Mucosa of rectum (tissue), 2 donors: Measurements from ENCODE around the gene JAM3.
A peak's percentile ranks its signal among the peaks of the same experiment; 100 is the strongest.

Experiments used
- H3K27ac ChIP-seq, 2 donors: one replicate each; pipeline ENCODE4 v1.7.0; 2013; ENCODE audit warnings: inconsistent platforms in 2 of 2, low read depth in 2 of 2, low read length in 2 of 2
- H3K27me3 ChIP-seq, 2 donors: one replicate each; pipeline ENCODE4 v1.7.0; 2013; ENCODE audit warnings: low read length in 2 of 2; ENCODE audit not compliant: control insufficient read depth in 2 of 2, insufficient read depth in 2 of 2
- H3K36me3 ChIP-seq, 2 donors: one replicate each; pipeline ENCODE4 v1.7.0; 2013; ENCODE audit warnings: low read length in 2 of 2; ENCODE audit not compliant: control insufficient read depth in 2 of 2, insufficient read depth in 2 of 2
- H3K4me1 ChIP-seq, 2 donors: one replicate each; pipeline ENCODE4 v1.7.0; 2013; ENCODE audit warnings: low read length in 2 of 2, mild to moderate bottlenecking in 1 of 2; ENCODE audit not compliant: control insufficient read depth in 2 of 2, insufficient read depth in 2 of 2
- H3K4me3 ChIP-seq, 2 donors: one replicate each; pipeline ENCODE4 v1.7.0; 2013; ENCODE audit warnings: low read length in 2 of 2
- H3K9ac ChIP-seq, 2 donors: one replicate each; pipeline ENCODE4 v1.7.0; 2013; ENCODE audit warnings: low read length in 2 of 2, low read depth in 1 of 2, mild to moderate bottlenecking in 1 of 2
- H3K9me3 ChIP-seq, 2 donors: one replicate each; pipeline ENCODE4 v1.7.0; 2013; ENCODE audit warnings: low read length in 2 of 2; ENCODE audit not compliant: control insufficient read depth in 2 of 2
- donor health status: healthy.
- donor health status: Normal muscosa, but diverticular disease.

JAM3 gene

DNA sequence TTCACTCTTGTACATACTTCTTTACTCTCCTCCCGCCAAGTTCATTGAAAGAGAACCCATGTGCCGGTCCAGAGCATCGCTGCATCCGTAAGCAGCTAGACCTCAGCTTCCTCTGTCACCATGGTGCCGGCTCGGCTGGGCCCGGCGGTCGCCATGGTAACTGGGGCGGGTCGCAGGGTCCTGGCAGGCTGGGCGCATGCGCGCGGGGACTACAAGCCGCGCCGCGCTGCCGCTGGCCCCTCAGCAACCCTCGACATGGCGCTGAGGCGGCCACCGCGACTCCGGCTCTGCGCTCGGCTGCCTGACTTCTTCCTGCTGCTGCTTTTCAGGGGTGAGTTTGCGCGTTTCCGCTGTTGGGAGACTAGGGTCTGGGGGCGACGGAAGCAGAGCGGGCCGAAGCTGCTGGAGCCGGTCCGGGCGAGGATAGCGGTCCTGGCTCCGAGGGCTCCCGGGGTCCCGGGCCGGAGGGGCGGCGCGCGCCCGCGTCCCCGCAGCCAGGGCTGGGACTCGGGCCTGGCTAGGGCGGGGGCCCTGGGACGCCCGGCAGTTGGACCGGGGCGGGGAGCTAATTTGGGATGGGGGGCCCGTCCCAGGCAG is at the start of gene JAM3:
Gene JAM3 (plus strand): TSS at position 244 of the 597 bp plus-strand sequence. CDS start 12 bp downstream, at position 256.
- peak within 1 kb of the TSS; percentile 56 to 57 for H3K27ac ChIP-seq
- peaks cover 0 to 5% of the 10 kb centered on the region in 2 donors for H3K4me1 ChIP-seq
- peak within 1 kb of the TSS; percentile 45 to 65 for H3K4me3 ChIP-seq
- H3K9ac ChIP-seq: peak within 1 kb of the TSS; percentile 41 to 65
- H3K27me3 ChIP-seq: peaks cover 15 to 20% of the 10 kb centered on the region in 2 donors
- no peaks in the 10 kb centered on the region for H3K9me3 ChIP-seq
- no peaks in the 10 kb centered on the region for H3K36me3 ChIP-seq

DNA sequence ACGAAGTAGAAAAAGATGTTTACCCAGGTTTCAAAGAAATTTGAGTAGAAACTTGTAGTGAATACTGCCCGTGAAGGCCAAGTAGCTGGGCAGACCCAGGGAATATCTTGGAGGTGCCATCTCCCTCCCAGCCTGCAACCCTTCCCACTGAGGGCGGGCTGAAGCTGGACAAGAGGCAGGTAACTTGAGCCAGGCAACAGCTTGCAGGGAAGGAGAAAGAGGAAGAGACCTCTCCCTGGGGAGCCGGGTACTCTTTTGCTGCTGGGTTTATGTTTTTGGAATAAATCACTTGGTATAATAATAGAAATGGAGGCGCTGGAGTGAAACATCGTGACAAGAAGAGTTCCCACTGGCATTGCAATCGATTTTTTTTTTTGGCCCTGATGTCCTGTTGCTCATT is 49.4 kb upstream of the JAM3 start:
- Histone ChIP-seq H3K9me3 (no peaks in the 10 kb centered on the region), H3K4me1 (no peaks in the 10 kb centered on the region), H3K9ac (no peak overlapping the region), H3K4me3 (no peak overlapping the region), H3K36me3 (no peaks in the 10 kb centered on the region), H3K27ac (no peak overlapping the region), H3K27me3 (no peaks in the 10 kb centered on the region)

DNA sequence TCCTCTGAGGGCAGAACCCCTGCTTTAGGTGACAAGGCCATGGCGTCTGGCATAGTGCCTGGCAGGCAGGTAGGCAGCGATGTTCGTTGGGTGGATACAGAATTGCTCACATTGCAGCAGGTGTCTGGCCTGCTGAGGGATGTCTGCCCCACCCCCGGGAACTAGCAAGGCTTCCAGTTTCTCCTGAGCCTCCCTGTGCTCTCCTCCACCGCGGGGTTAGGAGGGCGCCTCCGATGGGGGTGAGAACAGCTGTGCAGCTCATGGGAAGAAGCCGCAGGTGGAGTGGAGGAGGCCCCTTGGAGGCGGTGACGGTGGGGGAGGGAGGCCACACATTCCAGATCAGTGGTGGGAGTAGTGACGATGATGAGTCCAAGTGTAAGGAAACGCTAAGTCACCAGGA is 48.3 kb upstream of the JAM3 start:
- Histone ChIP-seq H3K36me3 (no peaks in the 10 kb centered on the region), H3K27ac (no peak overlapping the region), H3K4me3 (no peak overlapping the region), H3K9ac (no peak overlapping the region), H3K9me3 (no peaks in the 10 kb centered on the region), H3K27me3 (no peaks in the 10 kb centered on the region), H3K4me1 (no peaks in the 10 kb centered on the region)

DNA sequence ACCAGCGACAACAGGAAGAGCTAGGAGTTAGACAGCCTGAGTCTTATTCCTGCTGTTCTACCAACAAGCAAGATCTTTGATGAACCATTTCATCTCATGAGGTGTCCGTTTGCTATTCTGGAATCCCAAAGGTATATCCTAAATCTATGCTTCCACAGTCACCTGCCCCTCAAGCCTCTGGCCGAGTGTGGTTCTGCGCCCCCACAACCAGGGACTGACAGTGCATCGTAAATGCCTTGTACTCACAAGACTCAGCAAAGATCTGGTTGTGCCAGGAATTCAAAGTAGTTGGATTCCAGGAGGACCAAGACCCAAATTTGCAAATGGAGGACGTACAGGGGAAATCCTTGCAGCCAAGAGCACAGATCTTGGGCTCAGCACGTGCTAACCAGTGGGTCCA is 47.5 kb upstream of the JAM3 start:
- H3K9me3 ChIP-seq: no peaks in the 10 kb centered on the region
- no peak overlapping the region for H3K27ac ChIP-seq
- H3K4me1 ChIP-seq: no peaks in the 10 kb centered on the region
- H3K36me3 ChIP-seq: no peaks in the 10 kb centered on the region
- H3K9ac ChIP-seq: no peak overlapping the region
- peaks cover 0 to 2% of the 10 kb centered on the region in 2 donors for H3K27me3 ChIP-seq
- no peak overlapping the region for H3K4me3 ChIP-seq

DNA sequence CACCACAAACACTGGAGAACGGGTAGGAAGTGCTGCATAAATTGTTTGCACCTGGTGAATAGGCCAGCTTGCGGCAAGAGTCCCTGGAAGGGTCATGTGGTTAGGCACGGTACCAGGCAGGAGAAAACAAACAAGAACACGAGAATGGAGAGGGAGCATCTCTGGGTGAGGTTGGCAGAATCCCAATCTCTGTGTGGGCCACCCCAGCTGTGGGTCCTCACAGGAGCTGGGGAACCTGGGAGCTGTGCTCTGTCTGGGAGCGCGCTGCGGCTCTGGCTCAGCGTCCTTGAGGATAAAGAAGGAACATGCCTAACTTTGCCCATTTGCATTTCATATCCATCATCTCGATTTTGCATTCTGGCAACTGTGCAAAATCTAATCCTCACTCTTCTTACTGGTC is 46.1 kb upstream of the JAM3 start:
- Histone ChIP-seq H3K27ac (no peak overlapping the region), H3K9ac (no peak overlapping the region), H3K4me1 (no peaks in the 10 kb centered on the region), H3K27me3 (peaks cover 0 to 2% of the 10 kb centered on the region in 2 donors), H3K9me3 (no peaks in the 10 kb centered on the region), H3K4me3 (no peak overlapping the region), H3K36me3 (no peaks in the 10 kb centered on the region)

DNA sequence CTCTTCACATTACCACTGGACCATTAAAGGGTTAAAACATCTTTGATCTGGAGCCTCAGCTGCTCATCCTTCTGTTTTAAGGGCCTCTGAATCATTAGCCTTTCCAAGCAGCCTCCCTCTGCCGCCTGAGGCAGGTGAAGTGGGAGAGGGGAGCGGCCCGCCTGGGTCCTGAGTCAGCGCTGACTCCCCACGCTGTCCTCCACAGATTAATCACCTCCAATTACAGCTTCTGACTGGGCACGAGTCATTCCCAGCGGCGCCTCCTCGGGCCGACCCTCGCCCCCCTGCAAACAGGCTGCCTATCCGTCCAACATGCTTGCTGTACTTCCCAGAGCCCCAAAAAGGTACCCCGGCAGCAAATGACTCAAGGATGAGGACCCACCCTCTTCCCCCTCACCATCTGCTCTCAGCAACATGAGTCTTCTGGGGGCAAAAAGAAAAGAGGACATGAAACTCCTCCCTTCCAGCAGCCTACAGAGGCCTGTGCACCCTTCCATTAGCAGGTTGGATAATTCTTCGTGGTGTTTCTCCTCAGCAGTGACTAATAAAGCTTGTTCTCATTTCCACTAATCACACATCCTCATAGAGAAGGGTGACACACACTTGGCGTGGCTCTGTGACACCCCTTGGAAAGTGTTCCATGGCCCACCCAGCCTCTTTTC is 44.3 kb upstream of the JAM3 start:
- Histone ChIP-seq H3K4me1 (no peaks in the 10 kb centered on the region), H3K27me3 (peaks cover 0 to 3% of the 10 kb centered on the region in 2 donors), H3K27ac (no peak overlapping the region), H3K9ac (no peak overlapping the region), H3K9me3 (no peaks in the 10 kb centered on the region), H3K4me3 (no peak overlapping the region), H3K36me3 (no peaks in the 10 kb centered on the region)

DNA sequence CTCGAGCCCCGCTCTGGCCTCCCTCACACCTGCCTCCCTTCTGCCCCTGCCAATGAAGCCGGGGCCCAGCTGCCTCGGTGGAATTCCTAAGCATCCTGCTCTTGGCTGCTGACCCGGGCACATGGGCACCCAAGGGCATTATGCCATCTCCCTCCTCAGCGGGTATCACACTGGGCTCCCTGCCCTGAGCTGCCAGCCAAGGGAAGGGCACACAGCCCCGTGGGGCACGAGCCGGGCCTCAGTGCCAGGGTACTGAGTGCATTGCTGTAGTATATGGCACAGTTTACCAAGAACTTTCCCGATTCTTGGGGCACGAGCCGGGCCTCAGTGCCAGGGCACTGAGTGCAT is 43.8 kb upstream of the JAM3 start:
- Histone ChIP-seq H3K4me1 (no peaks in the 10 kb centered on the region), H3K9me3 (no peaks in the 10 kb centered on the region), H3K27me3 (peaks cover 0 to 7% of the 10 kb centered on the region in 2 donors), H3K9ac (no peak overlapping the region), H3K4me3 (no peak overlapping the region), H3K27ac (no peak overlapping the region), H3K36me3 (no peaks in the 10 kb centered on the region)

DNA sequence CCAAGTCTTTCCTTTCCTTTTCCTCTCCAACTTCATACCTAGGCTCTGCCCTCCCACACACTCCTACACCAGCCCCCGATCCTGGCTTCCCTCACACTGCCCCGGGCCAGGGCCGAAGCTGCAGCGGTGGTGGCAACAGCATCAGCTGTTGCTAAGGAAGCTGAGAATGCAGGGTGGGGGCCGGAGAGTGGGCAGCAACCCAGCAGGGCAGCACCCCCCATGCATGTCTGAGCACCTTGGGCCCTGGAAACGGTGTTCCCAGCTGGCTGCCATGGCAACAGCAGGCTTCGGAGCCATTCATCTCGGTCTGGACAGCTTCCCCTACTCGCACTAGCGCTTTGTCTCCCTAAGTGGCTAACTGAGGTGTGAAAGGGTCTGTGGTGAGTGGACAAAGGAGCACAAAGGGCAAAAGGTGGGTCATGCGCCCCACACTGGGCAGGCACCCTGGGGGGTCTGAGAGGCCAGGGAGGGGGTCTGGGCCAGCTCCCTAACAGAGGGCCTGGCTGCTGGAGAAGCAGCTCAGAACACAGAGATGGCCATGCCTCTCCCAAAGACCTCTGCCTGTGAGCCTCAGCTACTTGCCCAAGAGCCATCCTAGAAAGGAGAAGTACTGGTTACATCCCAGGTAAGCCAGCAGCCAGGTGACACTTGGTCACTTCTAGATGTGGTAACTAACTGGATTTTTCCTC is 42.1 kb upstream of the JAM3 start:
- Histone ChIP-seq H3K27me3 (peaks cover 0 to 7% of the 10 kb centered on the region in 2 donors), H3K27ac (no peak overlapping the region), H3K4me3 (no peak overlapping the region), H3K36me3 (no peaks in the 10 kb centered on the region), H3K4me1 (no peaks in the 10 kb centered on the region), H3K9ac (no peak overlapping the region), H3K9me3 (no peaks in the 10 kb centered on the region)

DNA sequence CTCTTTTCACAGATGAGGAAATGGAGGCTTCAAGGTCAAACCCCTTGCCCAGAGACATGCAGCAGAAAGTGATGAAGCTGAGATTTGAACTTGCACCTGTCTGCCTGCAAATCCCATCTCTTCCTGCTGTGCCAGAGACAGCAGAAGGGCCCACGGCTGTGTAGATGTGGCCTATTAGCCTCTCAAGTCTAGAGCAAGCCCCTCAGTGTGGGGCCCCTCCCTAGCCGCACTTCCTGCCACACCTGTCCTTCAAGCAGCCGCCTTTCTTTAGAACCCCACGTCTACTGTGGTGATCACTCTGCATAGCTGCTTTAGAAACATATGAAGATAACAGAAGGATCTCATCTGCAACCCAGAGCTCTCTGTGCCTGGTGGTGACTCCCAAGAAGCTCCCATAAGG is 41.2 kb upstream of the JAM3 start:
- Histone ChIP-seq H3K4me3 (no peak overlapping the region), H3K9me3 (no peaks in the 10 kb centered on the region), H3K27ac (no peak overlapping the region), H3K4me1 (no peaks in the 10 kb centered on the region), H3K27me3 (peaks cover 0 to 12% of the 10 kb centered on the region in 2 donors), H3K36me3 (no peaks in the 10 kb centered on the region), H3K9ac (no peak overlapping the region)

DNA sequence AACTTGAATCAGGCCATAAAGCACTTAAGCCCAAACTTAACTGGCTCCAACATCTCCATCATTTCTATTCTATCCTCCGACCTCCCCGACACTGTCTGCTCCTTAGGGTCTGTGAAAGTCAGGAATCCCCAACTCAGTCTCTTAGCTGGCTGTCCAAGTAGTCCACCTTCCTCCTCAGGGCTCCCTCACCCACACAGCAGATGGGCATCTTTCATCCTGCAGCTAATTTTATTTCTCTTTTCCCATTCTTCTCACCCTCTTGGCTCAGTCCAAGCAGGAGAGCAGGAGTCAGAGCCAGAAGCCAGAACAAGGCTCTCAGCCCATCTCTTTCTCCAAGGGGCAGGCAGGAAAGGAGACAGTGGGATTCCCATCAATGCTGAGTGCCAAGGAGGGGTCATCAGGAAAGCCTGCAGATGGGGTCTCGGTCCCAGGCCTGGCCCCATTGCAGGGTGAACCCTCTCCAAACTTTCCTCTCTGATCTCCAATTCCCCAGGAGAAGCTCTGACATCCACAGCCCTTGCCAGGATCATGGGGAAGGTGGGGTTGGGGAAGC is 40.4 kb upstream of the JAM3 start:
- H3K9me3 ChIP-seq: no peaks in the 10 kb centered on the region
- H3K9ac ChIP-seq: no peak overlapping the region
- no peak overlapping the region for H3K27ac ChIP-seq
- no peak overlapping the region for H3K4me3 ChIP-seq
- peaks cover 4 to 5% of the 10 kb centered on the region in 2 donors for H3K4me1 ChIP-seq
- peaks cover 0 to 12% of the 10 kb centered on the region in 2 donors for H3K27me3 ChIP-seq
- H3K36me3 ChIP-seq: no peaks in the 10 kb centered on the region
